Hematopoietic multipotent progenitor cell treated with erythropoietin and hydrocortisone succinate and interleukin-3 and kit ligand, for 17 days (in vitro differentiated cells): ENCODE data around the gene ASCC1.

Source experiments
- DNase-seq: peaks from one replicate; pipeline ENCODE4 v3.0.0-alpha.2; 2015; ENCODE audit warnings: low spot score

Gene ASCC1

DNA sequence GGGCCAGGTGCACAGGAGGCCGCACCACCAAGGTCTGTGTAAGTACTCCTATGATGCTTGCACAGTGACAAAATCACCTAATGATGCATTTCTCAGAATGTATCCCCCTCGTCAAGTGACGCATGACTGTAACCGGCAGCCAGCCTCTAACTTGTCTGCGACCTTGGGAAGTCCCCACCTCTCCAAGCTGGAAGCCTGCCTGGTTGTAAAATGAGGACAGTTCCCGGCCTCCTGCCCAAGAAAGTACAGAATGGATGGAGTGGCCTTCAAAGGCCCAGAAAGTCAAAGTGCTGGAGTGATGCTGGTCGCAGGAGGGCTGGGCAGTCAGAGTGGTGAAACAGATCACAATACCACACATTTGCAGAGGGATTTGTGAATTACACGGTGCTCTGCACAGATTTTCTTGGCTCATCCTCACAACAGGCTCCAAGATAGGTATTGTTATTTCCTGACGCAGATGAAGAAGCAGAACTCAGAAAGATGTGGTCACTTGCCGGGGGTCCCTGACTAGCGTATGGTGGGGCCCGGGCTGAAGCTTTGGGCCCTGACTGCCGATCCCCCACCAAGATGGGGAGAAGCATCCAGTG is 150.5 kb downstream of the ASCC1 start:
- no peak for DNase-seq

DNA sequence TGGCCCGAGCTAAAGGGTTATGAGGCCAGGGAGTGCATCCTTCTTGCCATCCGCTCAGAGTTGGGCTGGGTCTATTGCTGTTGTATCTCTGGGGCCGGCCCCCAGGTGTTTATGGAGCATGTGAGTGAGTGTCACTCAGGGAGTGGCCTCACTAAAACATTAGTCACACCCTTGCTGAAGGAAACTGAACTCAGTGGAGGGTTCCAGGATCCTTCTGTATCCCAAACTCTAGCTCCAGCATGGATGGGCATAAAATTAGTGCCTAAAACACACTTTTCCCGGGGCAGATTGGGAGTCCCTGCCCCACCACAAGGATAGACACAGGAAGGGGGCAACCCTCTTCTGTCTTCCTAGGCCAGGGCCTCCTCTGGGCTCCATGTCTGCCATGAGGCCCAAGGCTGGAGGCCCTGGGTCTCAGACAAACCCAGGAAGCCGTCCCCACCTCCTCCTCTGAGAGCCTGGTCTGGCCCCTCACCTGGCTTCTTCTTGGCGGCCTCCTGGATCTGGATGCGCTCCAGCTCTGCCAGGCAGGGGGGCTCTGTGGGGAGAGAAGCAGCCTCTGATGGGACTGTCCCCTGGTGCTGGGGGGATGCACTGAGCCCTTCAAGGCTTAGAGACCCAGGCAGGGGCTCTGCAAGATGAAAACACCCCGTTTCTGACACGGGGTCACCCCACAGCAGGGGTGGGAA is 152.2 kb downstream of the ASCC1 start:
- DNase-seq = no peak

DNA sequence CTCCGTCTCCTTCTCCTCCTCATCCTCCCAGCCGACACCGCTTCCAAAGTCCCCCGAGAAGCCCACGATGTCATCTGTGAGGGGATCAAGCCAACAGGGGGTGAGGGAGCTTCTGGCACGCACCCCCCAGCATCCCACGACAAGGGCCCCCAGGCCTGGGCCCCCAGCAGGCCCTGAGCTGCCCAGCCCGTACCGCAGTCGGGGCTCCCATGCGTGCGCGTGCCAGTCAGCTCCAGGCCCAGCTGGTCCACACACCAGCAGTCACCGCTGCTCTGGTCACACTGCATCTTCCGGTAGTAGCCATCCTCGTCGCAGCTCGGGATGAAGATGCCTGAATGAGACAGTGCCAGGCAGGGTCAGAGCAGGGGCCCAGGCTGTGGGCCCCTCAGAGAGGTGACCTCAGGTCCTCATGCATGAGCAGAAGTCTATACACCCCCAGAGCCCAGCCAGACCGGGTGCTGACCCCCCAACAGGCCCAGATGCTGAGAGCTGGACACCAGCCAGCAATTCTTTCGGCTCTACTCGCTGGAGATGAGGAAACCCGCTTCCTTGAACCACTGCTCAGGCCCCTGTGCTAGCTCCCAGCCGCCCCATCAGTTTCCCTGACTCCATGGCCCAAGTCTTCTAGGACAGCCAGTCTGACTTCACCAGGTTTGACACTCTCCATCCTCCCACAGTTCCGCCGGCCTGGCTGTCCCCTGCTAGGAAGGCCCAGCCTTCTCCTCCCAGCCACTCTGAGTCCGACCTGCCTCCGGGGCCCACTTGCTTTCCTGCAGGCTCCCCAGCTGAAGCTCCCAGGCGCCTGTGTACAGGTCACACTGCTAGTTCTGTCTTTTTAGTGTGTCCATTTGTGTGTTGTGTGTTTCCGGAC is 153.0 kb downstream of the ASCC1 start:
- no peak for DNase-seq

DNA sequence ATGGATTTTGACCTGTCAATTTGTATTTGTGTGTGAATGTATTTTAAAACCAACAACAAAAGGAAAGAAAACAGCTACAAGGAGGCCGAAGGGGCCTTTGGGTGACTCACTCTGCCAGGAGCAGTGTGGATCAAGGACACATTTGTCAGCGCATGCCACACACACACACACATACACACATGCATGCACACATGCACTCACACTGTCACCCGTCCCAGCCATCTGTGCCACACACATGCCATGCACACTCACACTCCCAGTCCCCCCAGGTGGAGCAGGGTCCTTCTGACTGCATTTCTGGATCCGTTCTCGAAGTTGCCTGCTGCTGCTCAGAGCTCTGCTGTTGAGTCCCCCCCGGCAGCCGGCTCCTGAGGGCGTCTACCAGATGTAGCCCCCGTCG is 153.7 kb downstream of the ASCC1 start:
- no peak for DNase-seq

DNA sequence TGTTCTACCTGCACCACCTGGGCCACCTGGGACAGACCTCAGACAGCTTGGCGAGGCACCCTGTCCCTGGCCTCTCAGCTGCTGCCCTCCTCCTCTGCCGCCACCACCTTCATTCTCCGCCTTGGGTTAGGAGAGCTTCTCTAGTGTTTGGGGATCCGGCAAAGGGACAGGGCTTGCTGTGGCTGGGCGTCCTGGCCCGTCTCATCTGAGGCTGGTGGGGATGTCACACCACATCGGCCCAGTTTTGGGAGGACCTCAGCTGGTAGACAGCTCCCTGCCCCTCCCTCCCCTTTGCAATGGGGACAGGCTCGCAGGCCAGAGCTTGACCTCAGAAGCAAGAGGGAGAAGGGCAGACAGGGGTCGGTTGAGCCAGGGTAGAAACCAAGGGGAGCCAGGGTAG is 154.1 kb downstream of the ASCC1 start:
- no peak for DNase-seq

DNA sequence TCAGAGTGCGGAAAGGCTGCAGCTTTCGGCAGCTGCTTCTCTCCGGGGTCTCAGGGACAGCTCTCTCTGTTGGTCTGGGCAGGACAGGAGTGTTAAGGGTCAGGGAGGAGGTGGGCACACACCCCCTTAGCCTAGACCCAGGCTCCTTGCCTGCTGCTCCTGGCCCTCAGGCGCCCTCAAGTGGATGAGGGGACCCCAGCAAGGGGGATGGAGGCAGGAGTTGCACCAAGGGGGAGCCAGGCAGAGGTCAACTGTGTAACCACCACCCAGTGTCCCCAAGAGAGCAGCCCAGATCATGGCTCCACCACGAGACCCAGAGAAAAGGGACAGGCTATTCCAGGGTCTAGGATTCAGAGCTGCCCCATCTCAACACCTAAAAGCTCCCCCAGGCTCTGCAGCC is 154.6 kb downstream of the ASCC1 start:
- no peak for DNase-seq

DNA sequence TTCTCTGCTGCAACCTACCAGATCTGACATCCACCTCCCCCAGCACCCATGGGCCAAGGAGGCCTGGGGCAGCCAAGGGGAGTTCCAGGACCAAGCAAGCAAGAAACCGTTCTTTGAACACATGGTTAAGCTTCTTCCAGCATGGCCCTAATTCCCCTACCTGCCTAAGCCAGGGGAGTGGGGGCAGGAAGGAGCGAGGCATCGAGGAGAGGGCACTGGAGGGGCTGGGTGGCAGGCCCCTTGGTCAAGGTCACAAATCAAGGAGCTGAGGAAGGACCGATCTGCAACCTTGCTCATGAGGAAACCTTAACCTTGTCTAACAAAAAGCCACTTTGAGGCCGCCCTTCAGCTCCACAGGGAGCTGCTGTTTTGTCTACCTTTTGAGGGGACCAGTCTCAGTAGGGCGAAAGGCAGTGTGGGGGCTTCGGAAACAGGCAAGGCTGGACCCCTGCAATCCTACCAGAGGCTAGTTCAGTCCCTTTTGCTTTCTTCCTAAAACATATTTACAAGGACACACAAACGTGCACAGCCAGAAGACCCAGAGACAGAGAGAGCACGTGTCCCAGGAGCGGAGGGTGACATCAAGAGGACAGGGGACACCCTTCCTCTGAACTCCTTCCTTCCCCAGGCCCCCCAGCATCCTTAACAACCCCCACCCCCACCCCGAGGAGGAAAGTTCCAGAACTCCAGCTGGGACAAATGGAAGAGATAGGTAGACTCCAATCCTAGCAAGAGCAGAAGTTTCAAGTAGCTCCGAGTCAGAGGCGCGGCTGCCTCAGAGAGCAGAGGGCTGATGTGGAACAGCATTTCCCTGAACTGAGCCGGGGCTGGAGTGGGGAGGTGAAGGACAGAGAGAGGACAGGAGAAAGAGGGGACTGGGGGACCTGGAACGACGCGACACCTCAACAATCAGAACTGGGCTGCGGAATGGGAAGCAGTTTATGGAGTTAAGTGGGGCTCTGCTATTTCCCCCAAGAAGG is 155.9 kb downstream of the ASCC1 start:
- no peak for DNase-seq

DNA sequence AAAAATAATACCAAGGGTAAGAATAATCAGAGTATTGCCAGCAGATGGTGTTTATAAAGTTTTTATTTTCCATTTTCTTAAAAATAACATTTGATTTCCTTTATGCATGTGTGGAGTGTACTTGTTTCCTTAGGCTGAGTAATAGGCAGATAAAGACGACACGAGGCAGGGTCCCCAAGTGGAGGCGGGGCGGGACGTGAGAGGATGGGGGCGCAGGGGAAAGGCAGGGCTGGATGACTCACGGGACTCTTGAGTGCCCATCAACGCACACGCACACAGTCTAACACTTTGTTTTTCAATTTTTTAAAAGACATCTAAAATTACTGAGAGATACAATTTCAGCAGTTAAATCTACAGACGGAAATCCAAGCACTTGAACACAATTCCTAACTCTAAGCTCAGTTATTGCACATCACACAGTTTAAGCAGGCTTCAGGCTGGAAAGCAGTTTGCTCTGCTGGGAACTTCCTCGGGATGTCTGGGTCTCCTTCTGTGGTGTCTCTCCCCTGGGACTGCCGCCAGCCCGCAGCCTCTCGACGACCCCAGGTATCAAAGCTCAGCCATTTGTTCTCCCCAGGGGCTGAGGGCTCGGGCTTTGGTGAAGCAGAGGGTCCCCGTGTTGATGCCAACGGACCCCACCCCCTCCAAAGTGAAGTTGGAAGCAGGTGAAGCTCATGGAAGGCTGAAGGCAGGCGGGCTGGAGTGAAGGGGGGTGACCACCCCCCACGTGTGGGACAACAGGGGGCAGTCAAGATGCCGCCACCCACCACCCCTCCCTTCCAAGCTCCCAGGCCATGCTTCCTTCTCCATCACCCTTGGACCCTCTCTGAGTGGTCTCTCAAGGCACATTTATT is 156.9 kb downstream of the ASCC1 start:
- no peak for DNase-seq

DNA sequence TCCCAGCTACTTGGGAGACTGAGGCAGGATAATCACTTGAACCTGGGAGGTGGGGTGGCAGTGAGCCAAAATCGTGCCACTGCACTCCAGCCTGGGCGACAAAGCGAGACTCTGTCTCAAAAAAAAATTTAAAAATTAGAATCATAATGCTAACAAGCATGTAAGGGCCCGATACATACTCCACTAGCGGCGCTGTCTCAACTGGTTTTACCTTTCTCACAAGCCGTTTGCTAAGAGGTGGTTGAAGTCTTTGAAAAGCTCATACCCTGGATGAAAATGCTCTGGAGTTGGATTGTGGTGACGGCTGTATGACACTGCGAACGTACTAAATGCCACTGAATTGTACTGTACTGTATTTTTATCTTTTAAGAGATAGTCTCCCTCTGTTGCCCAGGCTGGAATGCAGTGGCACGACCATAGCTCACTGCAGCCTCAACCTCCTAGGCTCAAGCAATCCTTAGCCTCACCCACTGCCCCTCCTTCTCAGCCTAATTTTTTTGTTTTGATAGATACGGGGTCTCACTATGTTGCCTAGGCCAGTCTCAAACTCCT is 157.7 kb downstream of the ASCC1 start:
- no peak for DNase-seq

DNA sequence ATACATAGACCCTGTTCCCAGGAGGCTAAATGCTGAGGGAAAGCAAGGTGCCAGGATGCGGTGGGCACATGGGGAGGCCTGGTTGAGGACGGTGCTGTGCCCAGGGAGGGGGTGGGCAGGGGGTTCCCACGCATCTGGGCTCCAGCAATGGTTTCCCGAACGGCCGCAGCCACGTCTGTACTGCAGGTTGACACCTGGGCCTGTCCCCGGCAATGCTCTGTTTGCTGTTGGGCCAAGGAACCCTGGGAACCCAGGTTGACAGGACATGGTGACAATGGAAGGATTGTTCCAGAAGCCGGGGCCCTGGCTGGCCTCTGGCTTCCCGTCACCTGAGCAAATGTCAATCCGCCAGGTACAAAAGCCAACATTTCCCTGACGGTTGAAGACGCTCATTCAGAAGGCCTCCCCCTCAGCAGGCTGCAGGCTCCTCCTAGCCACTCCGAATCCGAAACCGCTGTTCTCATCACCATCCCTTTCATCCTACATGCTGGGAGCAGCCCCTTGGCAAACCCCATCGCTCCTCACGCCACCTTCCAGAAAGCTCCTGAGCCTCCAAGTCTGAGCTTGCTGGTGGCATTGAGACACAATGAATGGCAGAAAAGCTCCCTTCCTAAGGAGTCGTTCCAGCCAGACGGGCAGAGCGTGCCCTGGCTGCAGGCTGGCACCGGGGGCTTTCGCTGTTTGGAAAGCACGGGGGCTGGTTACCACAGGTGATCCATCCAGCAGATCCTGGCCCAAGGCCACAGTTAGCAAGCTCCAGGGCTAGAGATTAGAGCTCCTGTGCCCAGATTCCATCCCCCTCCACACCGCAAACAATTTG is 158.9 kb downstream of the ASCC1 start:
- no peak for DNase-seq

DNA sequence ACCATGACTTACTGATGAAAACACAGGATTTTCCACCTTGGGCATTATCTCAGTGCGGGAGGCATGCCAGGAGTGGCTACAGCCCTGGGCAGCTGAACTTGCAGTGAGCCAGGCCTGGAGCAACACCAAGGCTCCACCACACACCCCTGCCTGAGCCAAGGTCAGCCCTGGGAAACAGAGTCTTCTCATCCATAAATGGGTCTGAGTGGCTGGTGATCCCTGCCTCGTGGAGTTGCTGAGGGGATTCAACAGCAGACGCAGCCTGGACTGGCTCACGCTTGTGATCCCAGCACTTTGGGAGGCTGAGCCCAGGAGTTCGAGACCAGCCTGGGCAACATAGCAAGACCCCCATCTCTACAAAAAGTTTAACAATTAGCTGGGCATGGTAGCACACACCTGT is 160.0 kb downstream of the ASCC1 start:
- no peak for DNase-seq

DNA sequence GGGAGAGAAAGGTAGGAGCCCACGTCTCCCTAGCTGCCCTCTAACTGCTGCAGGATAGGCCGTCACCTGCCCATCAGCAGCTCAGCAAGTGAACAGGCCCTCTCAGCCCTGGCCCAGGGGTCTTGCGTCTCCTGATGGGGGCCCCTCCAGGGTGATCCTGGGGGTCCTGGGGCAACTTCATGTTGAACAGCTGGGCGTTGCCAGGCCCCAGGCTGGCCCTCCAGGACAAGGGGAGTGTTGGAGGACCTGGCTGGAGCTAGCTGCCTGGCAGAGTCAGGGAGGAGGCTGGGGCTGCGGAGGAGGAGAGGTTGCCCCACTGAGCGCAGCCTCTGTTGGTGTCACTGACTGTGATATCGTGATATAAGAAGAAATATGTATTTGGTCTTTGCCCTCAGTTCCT is 162.4 kb downstream of the ASCC1 start:
- no peak for DNase-seq

DNA sequence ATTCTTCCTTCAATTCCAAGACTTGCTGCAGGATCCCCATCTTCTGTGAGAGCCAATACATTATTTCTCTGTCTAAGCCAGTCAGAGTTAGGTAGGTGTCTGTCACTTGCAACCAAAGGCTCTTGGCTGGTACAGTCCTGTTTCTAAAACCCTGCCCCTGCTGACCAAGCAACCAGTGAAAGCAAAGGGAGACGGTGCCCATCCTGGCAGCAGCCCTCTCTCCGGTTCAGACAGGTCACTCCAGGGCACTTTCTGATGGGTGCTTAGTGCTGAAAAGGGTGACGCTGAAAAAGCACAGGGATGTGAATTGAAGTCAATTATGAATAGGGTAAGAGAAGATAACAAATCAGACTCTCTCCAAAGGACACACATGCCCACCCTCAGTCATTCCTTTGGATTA is 165.2 kb downstream of the ASCC1 start:
- no peak for DNase-seq

DNA sequence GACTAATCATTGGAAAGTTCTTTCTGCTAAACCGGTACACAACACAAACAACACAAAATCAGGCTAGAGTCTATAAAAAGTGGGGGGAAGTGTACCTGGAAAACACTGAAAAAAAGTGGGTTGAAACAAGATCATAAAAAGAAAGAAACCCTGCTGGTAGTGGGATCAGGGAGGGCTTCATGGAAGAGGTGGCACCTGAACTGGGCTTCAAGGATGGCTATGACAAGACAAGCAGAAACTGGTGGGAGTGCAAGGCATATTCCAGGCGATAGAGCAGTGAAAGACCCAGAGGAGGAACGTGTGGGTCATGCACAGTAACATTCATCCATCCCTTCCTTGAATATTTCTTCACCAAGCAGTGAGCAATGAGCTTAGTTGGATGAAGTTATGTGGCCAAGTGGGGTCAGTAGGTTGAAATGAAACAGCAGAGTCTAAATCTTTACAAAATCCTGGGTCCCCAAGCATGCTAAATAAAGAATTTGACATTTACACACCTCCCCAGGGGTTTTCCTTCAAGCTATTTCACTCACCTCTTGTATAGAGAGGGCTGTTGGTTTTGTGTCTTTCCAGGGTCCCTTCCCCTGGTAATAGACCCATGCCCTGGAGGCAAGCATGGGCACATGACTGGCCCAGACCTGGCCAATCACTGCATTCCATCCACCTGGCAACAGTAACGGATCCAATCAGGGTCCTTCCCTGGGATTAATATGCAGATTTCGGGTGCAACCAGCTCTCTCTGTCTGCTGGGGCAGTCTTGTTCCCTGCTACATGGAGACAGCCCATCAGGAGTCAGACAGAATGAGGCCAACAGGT is 165.9 kb downstream of the ASCC1 start:
- no peak for DNase-seq

DNA sequence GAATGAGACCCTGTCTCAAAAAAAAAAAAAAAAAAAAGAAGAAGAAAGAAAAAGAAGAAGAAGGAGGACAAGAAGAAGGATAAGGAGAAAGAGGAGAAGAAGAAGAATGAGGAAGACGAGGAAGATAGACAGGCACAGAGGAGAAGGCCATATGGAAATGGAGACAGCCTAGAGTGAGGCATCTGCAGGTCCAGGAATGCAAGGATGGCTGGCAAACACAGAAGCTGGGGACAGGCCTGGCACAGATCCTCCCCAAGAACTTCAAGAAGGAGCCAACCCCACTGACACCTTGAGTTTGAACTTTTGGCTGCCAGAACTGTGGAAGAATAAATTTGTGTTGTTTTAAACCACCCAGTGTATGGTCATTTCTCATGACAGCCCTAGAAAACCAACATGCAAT is 166.6 kb downstream of the ASCC1 start:
- DNase-seq = no peak

DNA sequence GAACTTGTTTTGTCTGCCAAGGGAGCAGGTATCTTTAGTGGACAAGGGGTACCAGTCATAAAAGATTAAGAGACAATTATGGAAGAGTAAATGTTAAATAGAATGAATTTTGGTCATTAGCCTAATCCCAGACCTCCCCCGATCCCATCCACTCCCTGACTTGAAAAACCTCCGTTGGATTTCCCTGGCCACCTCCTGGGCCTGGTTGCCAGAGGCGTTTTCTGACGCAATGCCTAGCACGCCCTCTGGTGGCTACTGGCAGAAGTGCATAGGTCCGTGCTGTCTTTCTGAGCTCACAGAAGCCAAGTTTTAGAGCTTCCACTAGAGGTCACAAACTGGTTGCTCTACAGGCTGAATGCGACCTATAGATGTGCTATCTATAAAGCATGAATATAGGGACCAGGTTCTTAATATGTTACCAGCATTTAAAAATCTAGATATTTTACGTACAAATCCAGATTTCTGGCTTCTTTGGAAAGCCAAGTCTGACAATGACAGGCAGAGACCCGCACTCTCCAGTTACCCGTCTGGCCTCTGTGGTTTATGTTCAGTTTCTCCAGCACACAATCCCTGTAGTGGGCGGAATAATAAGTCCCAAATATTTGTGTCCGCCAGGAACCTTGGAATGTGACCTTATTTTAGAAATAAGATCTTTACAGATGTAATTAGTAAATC is 167.5 kb downstream of the ASCC1 start:
- DNase-seq = peak; percentile 89
